HG03066 (cell line): ENCODE measurements around the gene DYRK4.
"Not testable (repeated sequence)": the region's sequence is repeated elsewhere in the genome, so short reads cannot be mapped to it uniquely, and the experiment has no call there.

Experiments used
- ATAC-seq: cut with Tn5 transposase; IDR thresholded peaks from one replicate; pipeline ENCODE4 v1.9.1; 2021; ENCODE audit warnings: low read depth; ENCODE audit not compliant: unreplicated experiment

DYRK4 gene

GRCh38 chr12:4562034-4562657, at the start of gene DYRK4:
DYRK4 (plus strand) TSS chr12:4562208; CDS start chr12:4562246, 38 bp downstream.
- no peak for ATAC-seq

GRCh38 chr12:4518106-4518728, 43.8 kb upstream of the DYRK4 start:
- no peak for ATAC-seq

- ATAC-seq, result not testable (repeated sequence)
Observed at GRCh38 chr12:4523443-4523842, 38.6 kb upstream of the DYRK4 start.

- no peak for ATAC-seq
Observed at GRCh38 chr12:4526923-4527546, 35.0 kb upstream of the DYRK4 start.

- no peak for ATAC-seq
Observed at GRCh38 chr12:4530160-4530559, 31.8 kb upstream of the DYRK4 start.

GRCh38 chr12:4530982-4531586, 30.9 kb upstream of the DYRK4 start:
- ATAC-seq, result no peak

GRCh38 chr12:4535092-4535491, 26.9 kb upstream of the DYRK4 start:
- no peak for ATAC-seq

GRCh38 chr12:4535871-4536270, 26.1 kb upstream of the DYRK4 start:
- no peak for ATAC-seq

- peak; percentile 86 for ATAC-seq
Observed at GRCh38 chr12:4538207-4539160, 23.5 kb upstream of the DYRK4 start, which contains the start of gene RAD51AP1. RAD51AP1 (plus strand) TSS chr12:4538890; CDS start chr12:4538940, 50 bp downstream.

- no peak for ATAC-seq
Observed at GRCh38 chr12:4539167-4539870, 22.7 kb upstream of the DYRK4 start.

GRCh38 chr12:4540170-4540569, 21.8 kb upstream of the DYRK4 start:
- ATAC-seq, result no peak

GRCh38 chr12:4540638-4541037, 21.4 kb upstream of the DYRK4 start:
- no peak for ATAC-seq

GRCh38 chr12:4545195-4545594, 16.8 kb upstream of the DYRK4 start:
- ATAC-seq, result no peak

GRCh38 chr12:4552191-4552590, 9.8 kb upstream of the DYRK4 start:
- no peak for ATAC-seq

GRCh38 chr12:4553943-4554342, 8.1 kb upstream of the DYRK4 start:
- no peak for ATAC-seq

- ATAC-seq, result no peak
Observed at GRCh38 chr12:4555804-4556203, 6.2 kb upstream of the DYRK4 start.

GRCh38 chr12:4556735-4557530, 5.1 kb upstream of the DYRK4 start:
- no peak for ATAC-seq

GRCh38 chr12:4557586-4557985, 4.4 kb upstream of the DYRK4 start:
- no peak for ATAC-seq

GRCh38 chr12:4558171-4558570, 3.8 kb upstream of the DYRK4 start:
- ATAC-seq, result no peak
